HS-5 (cell line): ENCODE measurements around the gene ACTR3.

Experiments used
- DNase-seq: peaks from one replicate; pipeline ENCODE4 v3.0.0-alpha.2; 2012; ENCODE audit warnings: low read depth

ACTR3 gene

DNA sequence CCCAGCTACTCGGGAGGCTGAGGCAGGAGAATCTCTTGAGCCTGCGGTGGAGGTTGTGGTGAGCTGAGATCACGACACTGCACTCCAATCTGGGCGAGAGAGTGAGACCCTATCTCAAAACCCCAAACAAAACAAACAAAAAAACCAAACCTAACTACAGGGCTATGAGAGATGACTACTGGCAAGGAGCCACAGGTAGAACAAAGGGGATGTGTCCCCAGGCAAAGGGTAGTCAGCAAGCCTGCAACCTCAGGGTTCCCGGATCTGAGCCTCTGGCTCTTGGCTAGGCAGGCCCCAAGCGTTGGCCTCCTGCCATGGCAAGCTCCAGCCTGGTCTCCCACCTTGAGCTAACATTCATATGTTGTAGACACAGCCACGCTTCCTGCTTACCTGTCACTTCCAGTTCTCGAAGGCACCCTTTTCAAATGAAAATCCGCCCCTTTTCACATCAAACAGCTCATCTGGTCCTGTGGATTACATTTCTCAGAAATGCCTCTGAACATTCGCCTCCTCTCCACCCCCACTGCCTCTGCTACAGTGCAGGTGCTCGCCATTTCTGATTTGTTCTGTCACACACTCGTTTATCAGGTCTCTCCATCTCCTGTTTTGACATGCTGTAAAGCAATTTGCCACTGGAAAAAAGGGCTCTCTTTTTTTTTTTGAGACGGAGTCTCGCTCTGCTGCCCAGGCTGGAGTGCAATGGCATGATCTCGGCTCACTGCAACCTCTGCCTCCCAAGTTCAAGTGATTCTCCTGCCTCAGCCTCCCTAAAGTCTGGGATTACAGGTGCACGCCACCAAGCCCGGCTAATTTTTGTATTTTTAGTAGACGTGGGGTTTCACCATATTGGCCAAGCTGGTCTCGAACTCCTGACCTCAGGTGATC is 13.1 kb upstream of the ACTR3 start:
- DNase-seq, result no peak

DNA sequence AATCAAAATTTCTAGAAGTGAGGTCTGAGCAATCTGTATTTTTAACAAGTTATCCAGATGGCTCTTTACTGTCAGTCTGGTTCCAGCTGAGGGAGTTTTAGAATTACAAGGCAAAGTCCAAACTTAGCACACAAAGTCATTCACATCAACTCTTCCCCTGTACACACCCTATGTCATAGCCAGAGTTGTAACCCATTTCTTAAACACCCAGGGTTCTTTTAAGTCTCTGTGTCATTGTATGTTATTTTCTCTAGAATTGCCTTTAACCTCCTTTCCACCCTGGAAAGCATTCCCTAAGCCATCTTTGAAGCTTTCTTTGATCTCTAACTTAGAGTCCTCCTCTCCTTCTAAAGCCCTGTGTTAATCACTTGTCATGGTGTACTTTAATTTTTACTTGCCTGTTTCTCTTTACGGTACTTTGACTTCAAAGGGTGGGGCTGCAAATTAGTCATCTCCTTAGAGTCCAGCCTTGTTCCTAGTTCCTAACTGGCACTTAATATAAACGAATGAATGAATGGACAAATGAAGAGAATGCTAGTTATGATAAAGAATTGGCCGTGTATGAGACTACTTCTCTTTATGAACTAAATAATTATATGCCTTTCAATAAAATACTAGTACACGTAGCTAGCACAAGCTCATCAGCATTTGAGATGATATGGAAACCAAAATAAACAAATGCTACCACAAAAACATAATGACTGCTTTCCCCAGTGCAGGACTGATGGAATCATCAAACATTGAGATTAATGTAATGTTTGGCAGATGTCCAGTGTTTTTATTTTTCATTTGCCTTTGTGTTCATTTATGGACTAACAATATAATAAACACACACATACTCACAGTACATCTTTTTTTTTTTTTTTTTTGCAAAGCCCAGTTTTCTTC is 11.9 kb upstream of the ACTR3 start:
- DNase-seq, result no peak

DNA sequence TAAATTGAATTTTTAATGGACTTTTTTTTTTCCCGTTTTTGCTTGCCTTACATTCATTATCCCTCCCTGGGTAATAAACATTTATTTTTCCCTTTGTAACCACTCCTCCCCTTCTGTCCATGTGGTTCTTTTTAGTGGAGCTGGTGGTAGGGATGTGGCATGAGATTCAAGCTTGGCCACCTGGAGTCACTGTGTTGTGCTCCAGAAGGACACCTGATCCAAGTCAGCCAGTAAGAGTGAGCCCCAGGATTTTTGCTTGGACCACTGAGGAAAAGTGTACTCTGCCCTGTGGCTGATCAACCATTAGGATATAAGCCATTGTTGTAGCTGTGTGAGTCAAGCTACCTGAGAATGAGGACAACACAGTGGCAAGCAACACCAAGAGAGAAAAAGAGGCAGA is 11.1 kb upstream of the ACTR3 start:
- DNase-seq, result no peak

DNA sequence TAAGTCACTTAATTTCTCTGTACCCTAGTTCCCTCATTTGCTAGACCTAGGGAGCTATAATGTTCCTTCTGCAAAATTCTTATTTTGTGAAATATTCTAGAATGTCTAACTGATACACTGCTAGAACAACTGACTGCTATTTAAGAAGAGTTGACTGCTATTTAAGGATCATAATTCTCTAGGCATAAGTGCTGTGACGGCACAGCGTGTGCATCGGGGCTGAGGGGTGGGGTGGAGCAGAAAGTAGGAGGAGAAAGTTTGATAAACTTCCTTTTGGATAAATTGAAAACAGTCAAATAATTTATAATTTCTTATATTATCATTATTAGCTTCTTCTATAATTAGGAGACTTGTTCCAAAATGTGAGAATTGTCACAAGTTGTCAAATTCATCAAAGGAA is 10.4 kb upstream of the ACTR3 start:
- DNase-seq, result no peak

DNA sequence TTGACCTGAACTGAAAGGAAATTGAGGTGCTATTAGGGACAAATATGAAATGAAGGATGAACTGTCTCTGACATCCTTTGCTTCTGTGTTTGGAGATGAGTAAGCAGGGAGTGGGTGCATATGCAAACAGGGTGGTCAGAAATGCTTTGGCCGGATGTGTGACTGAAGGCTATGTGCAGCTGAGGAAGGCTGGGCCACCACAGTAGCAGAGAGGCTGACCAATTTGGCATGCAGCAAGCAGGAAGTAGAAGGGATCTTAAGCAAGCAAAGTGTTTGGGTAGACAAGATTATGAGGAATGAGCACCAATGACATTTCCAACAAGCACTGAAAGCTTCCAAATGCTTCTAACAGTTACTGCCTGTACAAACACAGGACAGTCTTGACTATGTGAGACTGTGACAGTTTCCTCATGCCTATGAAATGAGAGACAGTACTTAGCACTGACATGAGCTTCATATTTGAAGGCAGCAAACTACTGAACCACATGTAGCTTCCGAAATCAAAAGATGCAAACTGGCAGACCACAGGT is 3.3 kb upstream of the ACTR3 start:
- DNase-seq, result peak; percentile 90

DNA sequence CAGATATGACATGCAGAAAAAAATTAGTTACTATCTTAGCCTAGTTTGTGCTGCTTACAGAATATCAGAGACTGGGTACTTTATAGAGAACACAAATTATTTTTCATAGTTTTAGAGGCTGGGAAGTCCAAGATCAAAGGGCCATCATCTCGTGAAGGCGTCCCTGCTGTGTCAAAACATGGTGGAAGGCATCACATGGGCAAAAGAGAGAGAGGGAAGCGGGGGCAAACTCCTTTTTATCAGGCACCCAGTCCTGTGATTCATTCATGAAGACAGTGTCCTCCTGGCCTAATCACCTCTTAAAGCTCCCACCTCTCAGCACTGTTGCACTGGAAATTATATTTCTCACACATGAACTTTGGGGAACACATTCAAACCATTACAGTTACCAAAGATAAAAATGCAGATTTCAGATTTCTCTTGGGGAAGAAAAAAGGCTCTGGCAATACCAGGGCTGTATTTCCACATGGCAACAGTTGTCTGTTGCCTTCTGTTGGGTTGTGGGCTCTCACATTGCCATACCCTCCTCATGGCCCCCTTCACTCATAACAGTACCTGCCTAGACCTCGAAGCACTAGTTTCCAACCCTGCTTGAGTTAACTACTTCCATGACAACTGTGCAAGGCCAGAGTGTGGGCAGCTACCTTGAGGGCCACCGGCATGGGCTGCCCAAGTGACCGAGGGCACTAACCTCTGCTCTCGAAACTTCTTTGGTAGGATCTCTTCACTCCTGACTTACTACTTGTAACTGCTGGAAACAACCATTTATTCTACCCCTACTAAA is 2.7 kb upstream of the ACTR3 start:
- DNase-seq, result no peak

DNA sequence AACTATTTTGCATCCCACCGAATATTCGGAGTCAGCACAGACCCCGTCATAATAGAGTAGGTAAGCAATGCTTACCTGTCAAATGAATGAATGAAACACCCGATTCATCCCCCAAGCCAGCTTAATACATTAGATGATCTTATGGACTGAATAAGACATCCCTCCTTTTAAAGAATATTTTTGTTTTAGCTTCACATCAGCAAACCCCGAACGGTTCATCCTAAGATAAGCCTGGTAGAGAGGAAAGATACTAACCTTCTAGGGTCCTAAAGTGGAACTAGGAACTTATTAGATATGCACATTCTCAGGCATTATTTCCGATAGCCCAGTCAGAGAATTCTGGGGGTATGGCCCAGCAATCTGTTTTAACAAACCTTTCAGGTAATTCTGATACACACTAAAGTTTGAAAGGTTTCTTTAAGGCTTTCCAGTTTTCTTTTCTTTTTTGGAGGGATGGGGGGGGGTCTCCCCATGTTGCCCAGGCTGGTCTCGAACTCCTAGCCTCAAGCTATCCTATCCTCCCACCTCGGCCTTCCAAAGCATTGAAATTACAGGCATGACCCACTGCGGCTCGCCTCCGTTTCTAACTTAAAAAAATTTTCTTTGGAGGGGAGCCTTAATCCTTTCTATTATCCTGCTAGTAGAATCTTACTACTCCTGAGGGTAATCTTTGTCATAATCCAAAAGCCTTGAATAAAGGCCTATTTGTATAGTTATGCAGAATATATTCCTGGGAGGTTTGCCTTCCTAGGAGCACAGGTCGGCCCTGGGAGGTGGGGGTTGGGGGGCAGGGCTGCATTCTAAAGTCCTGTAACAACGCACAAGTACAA is 1.0 kb upstream of the ACTR3 start:
- DNase-seq, result no peak

DNA sequence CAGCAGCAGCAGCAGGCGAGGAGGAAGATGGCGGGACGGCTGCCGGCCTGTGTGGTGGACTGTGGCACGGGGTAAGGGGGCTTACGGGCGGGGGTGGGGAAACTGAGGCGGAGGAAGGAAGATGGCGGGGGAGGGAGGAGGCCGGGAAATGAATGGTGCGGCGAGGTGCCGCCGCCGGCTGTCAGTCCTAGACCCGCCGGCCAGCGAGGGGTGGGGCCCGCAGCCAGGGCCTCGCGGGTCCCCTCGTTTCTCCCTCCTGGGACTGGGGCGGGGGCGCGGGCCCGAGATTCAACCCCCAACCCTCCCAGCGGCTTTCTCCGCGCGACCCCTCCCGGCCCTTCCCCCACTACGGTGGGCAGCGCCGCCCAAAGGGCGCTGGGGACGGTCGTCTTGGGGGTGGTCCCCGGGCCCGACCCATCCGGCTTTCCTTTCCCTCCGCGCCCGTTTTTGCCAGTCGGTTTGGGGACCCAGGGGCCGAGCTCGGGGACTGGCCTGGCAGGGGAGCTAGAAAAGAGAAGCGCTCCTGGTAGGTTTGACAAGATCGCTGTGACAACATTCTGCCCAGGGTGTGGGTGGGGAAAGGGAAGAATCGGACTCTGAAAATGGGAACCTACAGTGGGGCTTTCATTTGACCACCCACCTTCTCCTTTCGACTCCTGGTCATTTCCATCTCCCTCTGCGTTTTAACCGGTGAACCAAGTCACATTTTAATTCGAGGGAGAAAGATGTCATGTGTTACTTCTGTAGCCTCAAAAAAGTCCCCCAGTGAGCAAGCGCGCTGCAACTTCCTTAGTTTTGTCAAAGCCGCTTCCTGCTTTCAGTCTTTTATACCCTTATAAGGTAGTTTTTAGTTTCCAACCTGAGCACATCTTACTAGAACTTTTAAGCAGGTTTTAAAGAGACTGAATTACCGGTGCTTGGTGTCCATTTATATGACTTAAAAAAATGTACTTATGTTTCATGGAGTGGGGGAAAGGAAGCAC is 655 bp downstream of the ACTR3 start:
- peak; percentile 53 for DNase-seq

DNA sequence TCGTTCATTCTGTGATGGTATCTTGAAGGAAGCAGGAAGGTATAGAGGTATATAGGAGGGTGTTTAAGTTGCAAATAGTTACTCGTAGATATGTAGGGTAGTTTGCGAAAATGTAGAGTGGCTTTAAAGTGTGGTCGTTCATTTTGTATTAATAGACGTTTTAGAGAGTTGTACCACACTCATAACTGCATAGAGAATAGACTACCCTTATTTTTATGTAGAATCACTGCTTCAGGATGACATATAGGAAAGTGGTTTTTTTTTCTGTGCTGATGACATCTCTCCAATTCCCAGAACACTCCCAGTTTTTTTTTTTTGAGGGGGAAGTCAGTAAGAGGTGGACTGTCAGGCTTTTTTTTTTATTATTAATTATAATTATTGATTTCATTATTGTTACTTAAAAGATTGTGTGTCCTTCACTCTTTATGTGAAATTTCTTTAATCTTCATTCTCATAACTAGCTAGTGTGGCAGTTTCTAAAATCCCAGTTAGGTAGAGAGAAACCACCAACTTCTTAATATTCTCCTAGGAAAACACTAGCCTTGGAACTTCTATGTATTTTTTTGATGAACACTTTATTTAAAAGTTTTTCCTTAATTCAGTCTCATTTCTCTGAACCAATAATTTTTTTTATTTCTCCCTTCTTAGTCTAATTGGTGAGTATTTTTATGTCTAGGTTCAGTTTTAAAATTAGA is 1.5 kb downstream of the ACTR3 start:
- DNase-seq, result no peak

DNA sequence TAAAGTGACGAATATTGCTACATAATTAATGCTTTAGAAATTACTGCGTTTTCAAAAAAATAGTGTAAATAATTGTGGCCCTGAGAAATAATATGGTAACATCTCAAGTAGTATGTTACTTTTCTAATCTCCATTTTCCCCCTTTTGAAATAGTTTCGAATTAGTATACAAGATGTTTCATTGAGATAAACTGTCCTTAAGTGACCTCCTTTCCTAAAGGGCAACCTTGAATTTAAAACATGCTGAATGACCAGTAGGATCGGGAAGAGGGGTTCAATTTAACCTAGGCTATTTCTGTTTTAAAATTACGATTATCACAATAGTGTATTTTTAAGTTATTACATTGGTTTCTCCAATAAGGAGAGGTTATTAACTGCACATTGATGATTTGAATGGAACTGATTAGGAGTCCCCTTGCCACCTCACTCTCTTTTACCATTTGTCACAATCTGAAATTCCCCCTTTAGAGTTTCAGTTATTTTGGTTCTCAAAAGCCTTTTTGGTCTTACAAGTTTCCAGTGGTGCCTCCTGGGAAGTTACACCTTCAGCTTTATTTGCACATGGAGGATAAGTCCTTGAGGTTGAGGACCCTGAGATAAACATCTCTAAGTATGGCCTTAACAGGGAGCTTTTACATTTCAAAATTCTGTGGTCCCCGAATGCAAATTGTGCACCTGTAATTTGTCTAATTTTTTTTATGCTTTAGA is 2.3 kb downstream of the ACTR3 start:
- no peak for DNase-seq

DNA sequence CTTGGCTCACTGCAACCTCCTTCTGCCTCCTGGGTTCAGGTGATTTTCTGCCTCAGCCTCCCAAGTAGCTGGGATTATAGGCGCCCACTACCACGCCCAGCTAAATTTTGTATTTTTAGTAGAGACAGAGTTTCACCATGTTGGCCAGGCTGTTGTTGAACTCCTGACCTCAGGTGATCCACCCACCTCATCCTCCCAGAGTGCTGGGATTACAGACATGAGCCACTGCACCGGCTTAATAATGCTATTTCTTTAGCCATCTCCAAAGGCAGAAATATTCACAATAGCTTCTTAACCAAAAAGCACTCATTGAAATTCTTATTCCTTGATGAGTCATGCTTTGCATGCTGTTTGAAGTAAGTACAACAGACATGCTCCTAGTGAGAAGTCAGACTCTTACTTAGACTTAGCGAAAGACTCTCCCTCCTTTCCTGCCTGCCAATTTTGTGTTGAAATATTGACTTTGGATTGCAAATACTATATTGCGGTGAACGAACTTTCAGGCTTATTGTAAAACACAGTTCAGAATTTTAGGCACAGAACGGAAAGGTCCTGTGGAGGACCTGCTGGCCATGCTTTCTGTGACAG is 4.4 kb downstream of the ACTR3 start:
- DNase-seq, result peak; percentile 92

DNA sequence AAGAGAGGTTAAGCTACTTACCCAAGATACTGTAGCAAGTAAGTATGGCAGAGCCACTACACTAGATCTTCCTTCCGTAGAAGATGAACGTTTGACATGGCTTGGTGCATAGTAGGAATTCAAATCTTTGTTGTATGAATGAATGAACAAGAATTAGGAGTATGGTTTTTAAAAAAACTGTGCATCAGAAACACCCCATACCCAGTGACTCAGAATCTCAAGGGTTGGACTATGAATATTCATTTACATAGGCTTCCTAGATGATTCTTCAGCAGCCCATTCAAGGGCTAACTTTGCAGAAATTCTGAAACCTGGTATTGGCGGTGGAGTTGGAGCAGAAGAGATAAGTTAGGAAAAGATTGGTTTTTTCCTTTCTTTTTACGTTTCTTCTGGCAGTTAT is 5.4 kb downstream of the ACTR3 start:
- DNase-seq, result no peak

DNA sequence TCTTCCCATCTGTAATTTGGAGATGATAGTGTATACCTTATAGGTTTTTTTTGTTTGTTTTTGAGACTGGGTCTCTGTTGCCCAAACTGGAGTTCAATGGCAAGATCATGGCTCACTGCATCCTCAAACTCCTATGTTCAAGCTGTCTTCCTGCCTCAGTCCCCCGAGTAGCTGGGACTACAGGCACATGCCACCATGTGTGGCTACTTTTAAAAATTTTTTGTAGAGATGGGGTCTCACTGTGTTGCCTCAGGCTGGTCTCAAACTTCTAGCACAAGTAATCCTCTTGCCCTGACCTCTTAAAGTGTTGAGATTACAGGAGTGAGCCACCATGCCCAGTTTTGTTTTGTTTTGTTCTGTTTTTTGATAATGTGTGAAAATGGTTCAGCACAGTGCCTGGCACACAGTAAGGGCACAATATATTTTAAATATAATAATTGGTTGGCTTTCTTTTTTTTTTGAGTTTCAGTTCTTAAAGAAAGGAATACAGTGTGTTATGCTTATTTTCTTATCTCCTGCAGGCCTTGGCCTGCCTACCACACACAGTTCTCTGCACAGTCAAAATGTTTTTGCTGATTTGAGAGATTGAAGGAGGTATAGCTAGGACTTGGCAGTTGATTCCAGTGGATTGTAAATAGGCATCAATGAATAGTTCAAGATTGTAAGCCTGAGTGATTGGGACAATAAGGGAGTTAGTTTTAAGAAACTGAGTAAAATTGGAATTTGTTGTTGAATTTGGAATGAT is 6.1 kb downstream of the ACTR3 start:
- no peak for DNase-seq

DNA sequence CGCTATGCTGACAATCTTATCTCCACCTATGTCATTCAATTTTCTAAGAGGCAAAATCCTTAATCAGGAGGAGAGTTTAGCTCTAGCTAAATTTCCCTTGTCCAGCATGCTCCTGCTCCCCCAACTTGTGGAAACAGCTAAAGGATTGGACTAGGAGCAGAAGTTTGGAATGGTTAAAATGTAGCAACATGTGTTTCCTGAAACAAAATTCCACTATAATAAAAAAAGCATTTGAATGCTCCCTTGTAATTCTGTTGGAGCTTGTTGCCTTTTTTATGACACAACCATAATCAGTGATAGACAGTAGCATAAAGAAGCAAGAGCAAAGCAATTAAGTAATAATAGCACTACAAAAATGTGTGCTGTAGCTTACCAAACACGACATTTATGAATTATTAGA is 6.9 kb downstream of the ACTR3 start:
- no peak for DNase-seq

DNA sequence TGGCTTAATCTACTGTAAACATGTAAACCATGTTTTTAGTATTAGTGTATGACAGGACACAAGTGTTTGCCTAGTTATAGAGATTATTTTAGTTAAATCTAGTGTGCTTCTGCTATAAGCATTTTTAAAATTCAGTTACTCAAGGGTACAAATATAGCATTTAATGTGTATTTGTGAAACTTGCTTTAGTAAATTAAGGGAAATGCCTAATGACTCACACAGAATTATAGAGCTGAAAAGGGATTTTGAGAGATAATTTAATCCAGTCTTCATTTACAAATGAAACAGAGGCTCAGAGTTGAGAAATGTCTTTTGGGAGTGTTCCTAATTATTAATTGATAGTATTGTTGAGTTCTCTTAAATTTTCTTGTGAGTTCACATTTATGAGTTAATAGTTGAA is 8.2 kb downstream of the ACTR3 start:
- DNase-seq, result no peak

DNA sequence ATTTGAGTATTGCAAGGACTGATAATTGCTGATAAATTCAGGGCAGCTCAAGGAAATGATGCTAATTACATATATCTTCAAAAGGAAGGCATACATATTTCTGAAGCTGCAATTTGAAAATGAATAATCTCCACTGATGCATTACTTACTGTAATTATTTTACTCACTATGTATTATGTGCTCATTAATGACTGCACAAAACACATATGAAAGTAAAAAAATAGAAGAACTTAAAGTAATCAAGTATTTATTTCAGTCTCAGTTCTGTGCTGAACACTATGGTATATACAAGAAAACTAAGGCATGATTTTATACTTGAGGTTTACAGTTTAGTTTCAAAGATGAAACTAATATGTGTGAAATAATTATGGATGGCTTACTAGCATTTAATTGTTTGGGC is 9.3 kb downstream of the ACTR3 start:
- no peak for DNase-seq

DNA sequence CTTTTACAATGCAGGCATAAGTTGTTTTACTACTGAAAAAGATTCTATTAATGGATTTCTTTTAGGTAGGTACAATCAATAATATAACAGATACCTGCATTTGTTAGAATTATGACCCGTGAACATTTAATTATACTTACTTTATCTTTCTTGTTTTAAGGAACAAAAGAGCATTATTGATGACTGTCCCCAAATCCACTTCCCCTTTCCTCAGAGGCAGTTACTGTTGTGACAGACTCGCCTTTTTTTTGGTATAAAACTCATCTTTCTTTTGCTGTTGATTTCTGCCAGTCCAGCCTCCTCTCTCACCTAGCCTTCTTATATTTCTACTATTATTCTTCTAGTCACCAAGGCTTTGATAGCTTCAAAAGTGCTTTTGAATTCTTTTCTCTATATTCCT is 12.1 kb downstream of the ACTR3 start:
- no peak for DNase-seq

DNA sequence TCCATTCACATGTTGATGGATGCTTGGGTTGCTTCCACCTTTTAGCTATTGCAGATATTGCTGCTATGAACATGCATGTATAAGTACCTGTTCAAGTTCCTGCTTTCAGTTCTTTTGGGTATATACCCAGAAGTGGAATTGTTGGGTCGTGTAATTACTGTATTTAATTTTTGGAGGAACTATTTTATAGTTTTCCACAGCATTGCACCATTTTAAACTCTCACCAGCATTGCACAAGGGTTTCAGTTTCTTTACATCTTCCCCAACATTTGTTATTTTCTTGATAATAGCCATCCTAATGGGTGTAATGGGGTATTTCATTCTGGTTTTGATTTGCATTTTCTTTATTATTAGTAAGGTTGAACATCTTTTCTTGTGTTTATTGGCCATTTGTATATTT is 16.0 kb downstream of the ACTR3 start:
- no peak for DNase-seq
